ENCODE results near the gene GRIN2C. TPM values are rescaled to one million over a fixed set of nuclear protein-coding genes. Genes with fewer than 3 reads are reported as not detected.
A peak's percentile ranks its signal among the peaks of the same experiment; 100 is the strongest.

GRIN2C gene
- total and polyA plus RNA-seq, 9 of the 15 experiments (the other 6 are each of a cell fraction or from before 2014, with no cell fraction given) = under 0.01 to 0.33 (median 0.10) TPM; not detected in 2

GRCh38 chr17:74901353-74902135 is 41.9 kb upstream of the GRIN2C start:
- in situ Hi-C loops (cut with MboI) = no loop called here
- intact Hi-C loops (cut with micrococcal nuclease) = no loop called here
- BruUV-seq (replicated peaks) = no TSS peak
- H3K4me2 ChIP-seq (ENCODE audit: insufficient read depth, low read length) = no peak overlapping the region
- H3K79me2 ChIP-seq (ENCODE audit: control insufficient read depth, insufficient read depth, low read length) = no peaks in the 10 kb centered on the region
- H3K9ac ChIP-seq (ENCODE audit: insufficient read depth in 1 of 2, low read depth in 2 of 2, low read length in 2 of 2) = no peak overlapping the region; a peak in 1 of 4 replicates
- no peaks in the 10 kb centered on the region for H3K36me3 ChIP-seq (ENCODE audit: control insufficient read depth, insufficient read depth, low read length)
- no peaks in the 10 kb centered on the region; a peak in 1 of 5 replicates for H3K4me1 ChIP-seq (replicated peaks in 1 of 2; ENCODE audit: control insufficient read depth in 2 of 2, insufficient read depth in 2 of 2, low read length in 2 of 2)
- FAIRE-seq (no peak), DNase-seq (ENCODE audit: extremely low read depth in 1 of 4, low spot score in 3 of 4) (no peak), ATAC-seq (peak; percentile 54; the same call in 2 of the 3 replicates)
- H3K27me3 ChIP-seq (ENCODE audit: control insufficient read depth in 2 of 2, insufficient read depth in 2 of 2, low read length in 2 of 2) = peaks cover 18 to 47% of the 10 kb centered on the region in 2 experiments; a peak in 4 of 5 replicates
- H2AFZ ChIP-seq (ENCODE audit: low read depth, low read length) = no peak overlapping the region
- CTCF ChIA-PET (ENCODE audit: low intra/inter-chr PET ratio) = no interaction called here
- no peak overlapping the region for H3K27ac ChIP-seq (ENCODE audit: extremely low read depth, low read depth, low read length)
- POLR2A ChIA-PET = interaction anchor here (0.5 to 1.0 kb wide), 2 partner anchors 12 to 1659 kb away, joined by 3 to 4 read pairs; no protein-coding TSS in a partner anchor
- H3K9me1 ChIP-seq (ENCODE audit: control insufficient read depth, insufficient read depth, low read length) = no peaks in the 10 kb centered on the region
- no peak overlapping the region for H3K4me3 ChIP-seq
- WGBS (ENCODE audit: insufficient coverage, low coverage, missing lambda C conversion rate) = 9% methylated on average over 13 of the region's 14 CpGs
- 0 out of 2 replicates have a peak, but pooled peaks cover 7% of the 10 kb centered on the region for H4K20me1 ChIP-seq (replicated peaks; ENCODE audit: control insufficient read depth, insufficient read depth, low read length)
- no peaks in the 10 kb centered on the region for H3K9me3 ChIP-seq (replicated peaks; ENCODE audit: control insufficient read depth, insufficient read depth, low read depth, low read length)
- TF ChIP-seq ATF7 (IDR thresholded peaks at IDR 0.05) (peak; percentile 32; the same call in 1 of the 2 replicates), DEAF1 (CRISPR knock-in tag; IDR thresholded peaks at IDR 0.05) (no peak), NFXL1 (CRISPR knock-in tag; IDR thresholded peaks at IDR 0.05) (no peak), BHLHE40 (IDR thresholded peaks at IDR 0.05; ENCODE audit: low read length) (peak; percentile 76), RB1 (IDR thresholded peaks at IDR 0.05; ENCODE audit: low read depth) (no peak), MGA (IDR thresholded peaks at IDR 0.05) (0 out of 2 replicates have a peak, but pooled peaks have one; percentile 13), ZZZ3 (IDR thresholded peaks at IDR 0.05) (no peak)

Measured in K562 (cell line).